HepG2 (cell line): ENCODE data around the gene P3H3. TPM values are rescaled to one million over a fixed set of nuclear protein-coding genes. Genes with fewer than 3 reads are reported as not detected.

ENCODE experiments used
- CCAR2 ChIP-seq: fragments of 200-400 bp; formaldehyde crosslinking; optimal IDR thresholded peaks from 2 replicates; pipeline ENCODE3; 2018; ENCODE audit warnings: low read depth, mild to moderate bottlenecking, low read length, moderate library complexity
- CEBPG ChIP-seq: IDR thresholded peaks from 2 replicates; pipeline ENCODE4 v1.6.1; 2016
- FOXJ3 ChIP-seq: sonication (generic); formaldehyde crosslinking; IDR thresholded peaks from 2 replicates; pipeline ENCODE4 v1.4.0; 2020; ENCODE audit warnings: missing genetic modification reagents, mild to moderate bottlenecking, borderline replicate concordance
- HNRNPH1 ChIP-seq: fragments of 200-400 bp; formaldehyde crosslinking; optimal IDR thresholded peaks from 2 replicates; pipeline ENCODE3; 2017; ENCODE audit warnings: mild to moderate bottlenecking, low read depth, low read length
- KDM3A ChIP-seq: IDR thresholded peaks from 2 replicates; pipeline ENCODE4 v1.6.1; 2018; ENCODE audit warnings: low read depth, missing compliant biosample characterization
- PATZ1 ChIP-seq: sonication (generic); formaldehyde crosslinking; IDR thresholded peaks from 2 replicates; pipeline ENCODE4 v1.4.0; 2020; ENCODE audit warnings: missing genetic modification reagents
- PRDM15 ChIP-seq: sonication (generic); formaldehyde crosslinking; IDR thresholded peaks from 2 replicates; pipeline ENCODE4 v1.4.0; 2020; ENCODE audit warnings: missing genetic modification reagents
- RAD51 ChIP-seq: fragments of 450-650 bp; IDR thresholded peaks from 2 replicates; pipeline ENCODE4 v1.6.1; 2016; ENCODE audit warnings: borderline replicate concordance
- RARG ChIP-seq: sonication (generic); formaldehyde crosslinking; IDR thresholded peaks from 2 replicates; pipeline ENCODE4 v1.4.0; 2020; ENCODE audit warnings: low read depth, mild to moderate bottlenecking, missing genetic modification reagents
- RNF219 ChIP-seq: sonication (generic); formaldehyde crosslinking; IDR thresholded peaks from 2 replicates; pipeline ENCODE4 v1.5.0; 2020; ENCODE audit warnings: mild to moderate bottlenecking, missing genetic modification reagents
- SOX13 ChIP-seq, 3 experiments: fragments of 450-650 bp in 1 of 3; sonication (generic) in 1 of 3; formaldehyde crosslinking in 1 of 3; IDR thresholded peaks in 2 of 3; conservative IDR thresholded peaks in 1 of 3; 2 replicates each; pipeline versions ENCODE4 v1.5.0 to v1.6.1; 2016 to 2020; ENCODE audit warnings: antibody characterized with exemption in 1 of 3, mild to moderate bottlenecking in 1 of 3, missing compliant biosample characterization in 1 of 3, missing genetic modification reagents in 1 of 3, moderate library complexity in 1 of 3
- YEATS2 ChIP-seq: sonication (generic); formaldehyde crosslinking; IDR thresholded peaks from 2 replicates; pipeline ENCODE4 v1.4.0; 2020; ENCODE audit warnings: missing genetic modification reagents, borderline replicate concordance
- ZNF3 ChIP-seq: IDR thresholded peaks from 2 replicates; pipeline ENCODE4 v1.7.0; 2017; ENCODE audit warnings: inconsistent platforms
- ZNF512B ChIP-seq: sonication (generic); formaldehyde crosslinking; IDR thresholded peaks from 2 replicates; pipeline ENCODE4 v1.5.1; 2020; ENCODE audit warnings: missing genetic modification reagents, mild to moderate bottlenecking, borderline replicate concordance
- polyA plus RNA-seq, 8 experiments: library from polyadenylated mRNA; depleted of rRNA in 3 of 8; stranded (reverse) in 7 of 8; unstranded in 1 of 8; fragments of >200 nt; fragmentation: Illumina TruSeq in 4 of 8; extraction: Trizol in 4 of 8; gene quantifications; 2 replicates each; pipeline versions ENCODE4 v1.2.1 to v1.2.3, GENCODE V29; 2011 to 2016; ENCODE audit warnings: low read depth in 4 of 8, missing spikeins in 1 of 8, mixed read lengths in 1 of 8; ENCODE audit not compliant: insufficient read depth in 1 of 8
- total RNA-seq, 5 experiments: library from RNA; depleted of rRNA; stranded (reverse); fragments of >200 nt; fragmentation: Illumina TruSeq; extraction: Trizol; gene quantifications; 2 replicates each; pipeline ENCODE4 v1.2.3, GENCODE V29; 2016; ENCODE audit warnings: low read depth in 1 of 5
- TF ChIP-seq, protein P1 (sequence below): sonication (generic); formaldehyde crosslinking; IDR thresholded peaks from 2 replicates; pipeline ENCODE4 v1.4.0; 2020; ENCODE audit warnings: missing genetic modification reagents
- TF ChIP-seq, protein P2 (sequence below): IDR thresholded peaks from 2 replicates; pipeline ENCODE4 v1.6.1; 2018; ENCODE audit warnings: missing genetic modification reagents

The P3H3 gene
- total and polyA plus RNA-seq, 2 of the 13 experiments (the other 11 are each of a cell fraction or from before 2014, with no cell fraction given) = 20.1 to 20.5 TPM

- TF ChIP-seq YEATS2 (CRISPR knock-in tag) = no peak
- TF ChIP-seq SOX13 (IDR thresholded peaks at IDR 0.05) = no peak
- TF ChIP-seq SOX13 (CRISPR knock-in tag; conservative IDR thresholded peaks at IDR 0.05 in 1 of 2, IDR thresholded peaks at IDR 0.05 in 1 of 2) = no peak
- TF ChIP-seq, protein P1, sequence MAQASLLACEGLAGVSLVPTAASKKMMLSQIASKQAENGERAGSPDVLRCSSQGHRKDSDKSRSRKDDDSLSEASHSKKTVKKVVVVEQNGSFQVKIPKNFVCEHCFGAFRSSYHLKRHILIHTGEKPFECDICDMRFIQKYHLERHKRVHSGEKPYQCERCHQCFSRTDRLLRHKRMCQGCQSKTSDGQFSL = no peak
- no peak for TF ChIP-seq RAD51
- TF ChIP-seq RARG (CRISPR knock-in tag) = no peak
- TF ChIP-seq PRDM15 (CRISPR knock-in tag) = no peak
- TF ChIP-seq ZNF3 (CRISPR knock-in tag) = no peak
- TF ChIP-seq KDM3A (CRISPR knock-in tag) = no peak
- no peak for TF ChIP-seq CEBPG
- no peak for TF ChIP-seq ZNF512B (CRISPR knock-in tag)
- TF ChIP-seq, protein P2, sequence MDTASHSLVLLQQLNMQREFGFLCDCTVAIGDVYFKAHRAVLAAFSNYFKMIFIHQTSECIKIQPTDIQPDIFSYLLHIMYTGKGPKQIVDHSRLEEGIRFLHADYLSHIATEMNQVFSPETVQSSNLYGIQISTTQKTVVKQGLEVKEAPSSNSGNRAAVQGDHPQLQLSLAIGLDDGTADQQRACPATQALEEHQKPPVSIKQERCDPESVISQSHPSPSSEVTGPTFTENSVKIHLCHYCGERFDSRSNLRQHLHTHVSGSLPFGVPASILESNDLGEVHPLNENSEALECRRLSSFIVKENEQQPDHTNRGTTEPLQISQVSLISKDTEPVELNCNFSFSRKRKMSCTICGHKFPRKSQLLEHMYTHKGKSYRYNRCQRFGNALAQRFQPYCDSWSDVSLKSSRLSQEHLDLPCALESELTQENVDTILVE (CRISPR knock-in tag) = no peak
- no peak for TF ChIP-seq RNF219 (CRISPR knock-in tag)
- TF ChIP-seq CCAR2 = no peak
- no peak for TF ChIP-seq FOXJ3
- no peak for TF ChIP-seq HNRNPH1
- TF ChIP-seq PATZ1 (CRISPR knock-in tag) = no peak
Observed at GRCh38 chr12:6851153-6851920, 23.1 kb downstream of the P3H3 start, which contains the start of gene CDCA3 (continued).
